HepG2 (cell line): ENCODE results near the gene ITPR1.

Source experiments
- ZNF230 ChIP-seq: sonication (generic); formaldehyde crosslinking; IDR thresholded peaks from 2 replicates; pipeline ENCODE4 v1.4.0; 2020; ENCODE audit warnings: mild to moderate bottlenecking, missing genetic modification reagents
- TF ChIP-seq, protein P1 (sequence below): sonication (generic); formaldehyde crosslinking; IDR thresholded peaks from 2 replicates; pipeline ENCODE4 v1.8.1; 2022; ENCODE audit warnings: mild to moderate bottlenecking, missing genetic modification reagents

DNA sequence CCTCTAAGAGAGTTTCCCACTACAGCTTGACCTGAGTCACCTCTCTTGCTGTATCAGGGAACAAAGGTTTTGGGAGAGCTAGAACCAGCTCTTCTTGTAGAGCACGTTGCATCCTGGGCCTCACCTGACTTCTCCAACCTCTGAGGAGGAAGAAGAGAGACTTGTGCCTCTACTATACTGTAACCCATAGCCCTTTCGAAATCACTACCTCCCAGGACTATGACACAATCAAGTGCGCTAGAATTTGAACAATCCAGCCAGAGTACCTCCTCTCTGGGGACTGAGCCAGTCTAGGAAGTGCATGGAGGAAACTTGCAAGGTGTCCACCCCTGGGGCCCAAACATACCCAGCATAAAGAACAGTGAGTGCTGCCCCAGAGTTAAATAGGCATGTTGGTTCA is 293.3 kb downstream of the ITPR1 start:
- TF ChIP-seq, protein P1, sequence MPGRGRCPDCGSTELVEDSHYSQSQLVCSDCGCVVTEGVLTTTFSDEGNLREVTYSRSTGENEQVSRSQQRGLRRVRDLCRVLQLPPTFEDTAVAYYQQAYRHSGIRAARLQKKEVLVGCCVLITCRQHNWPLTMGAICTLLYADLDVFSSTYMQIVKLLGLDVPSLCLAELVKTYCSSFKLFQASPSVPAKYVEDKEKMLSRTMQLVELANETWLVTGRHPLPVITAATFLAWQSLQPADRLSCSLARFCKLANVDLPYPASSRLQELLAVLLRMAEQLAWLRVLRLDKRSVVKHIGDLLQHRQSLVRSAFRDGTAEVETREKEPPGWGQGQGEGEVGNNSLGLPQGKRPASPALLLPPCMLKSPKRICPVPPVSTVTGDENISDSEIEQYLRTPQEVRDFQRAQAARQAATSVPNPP (CRISPR knock-in tag) = no peak
- no peak for TF ChIP-seq ZNF230
